Peyer's patch (tissue), 4 donors: Measurements from ENCODE around the gene DDB1. TPM values are rescaled to one million over a fixed set of nuclear protein-coding genes. Genes with fewer than 3 reads are reported as not detected.
A peak's percentile ranks its signal among the peaks of the same experiment; 100 is the strongest.

Experiments
- DNase-seq, 3 donors: peaks; one replicate each; pipeline ENCODE4 v3.0.0-alpha.2; 2017 to 2019
- H3K27ac ChIP-seq, 4 donors: fragments of 200-600 bp; sonication (generic); one replicate each; pipeline ENCODE4 v1.5.1; 2016 to 2019
- H3K27me3 ChIP-seq, 2 donors: fragments of 200-600 bp; sonication (generic); one replicate each; pipeline ENCODE4 v1.5.1; 2019
- H3K36me3 ChIP-seq, 3 donors: fragments of 200-600 bp; sonication (generic); one replicate each; pipeline ENCODE4 v1.5.1; 2016 to 2019
- H3K4me1 ChIP-seq, 4 donors: fragments of 200-600 bp; sonication (generic); one replicate each; pipeline ENCODE4 v1.5.1; 2016 to 2019
- H3K4me3 ChIP-seq, 4 donors: fragments of 200-600 bp; sonication (generic); 1 replicate in 3 of 4; 2 replicates in 1 of 4; pipeline ENCODE4 v1.5.1; 2016 to 2019; ENCODE audit warnings: mild to moderate bottlenecking in 1 of 4
- H3K9me3 ChIP-seq, 4 donors: fragments of 200-600 bp; sonication (generic); one replicate each; pipeline ENCODE4 v1.5.1; 2016 to 2019; ENCODE audit warnings: mild to moderate bottlenecking in 1 of 4
- CTCF ChIP-seq, 6 experiments: fragments of 450-650 bp in 4 of 6; fragments of 200-600 bp in 2 of 6; sonication (generic) in 1 of 6; IDR thresholded peaks; one replicate each; pipeline ENCODE4 v1.5.1; 2017 to 2019; ENCODE audit warnings: antibody characterized with exemption in 6 of 6, mild to moderate bottlenecking in 3 of 6, moderate library complexity in 1 of 6
- POLR2A ChIP-seq, 2 donors: fragments of 450-650 bp; IDR thresholded peaks; one replicate each; pipeline ENCODE4 v1.5.1; 2017; ENCODE audit warnings: antibody characterized with exemption in 2 of 2, mild to moderate bottlenecking in 2 of 2, moderate library complexity in 2 of 2
- total RNA-seq, 4 donors: library from RNA; depleted of rRNA; stranded (reverse); fragments of >200 nt; gene quantifications; one replicate each; pipeline ENCODE4 v1.1.0, GENCODE V29; 2016

DDB1 gene
- total RNA-seq, 4 donors from 2014 or later, result 76.7 to 168 (median 136) TPM

- H3K9me3 ChIP-seq, result no peaks in the 10 kb centered on the region
- H3K4me1 ChIP-seq, result peaks cover 0 to 28% (median 16%) of the 10 kb centered on the region in 4 donors
- H3K27me3 ChIP-seq, result peaks cover 0 to 12% of the 10 kb centered on the region in 2 donors
- DNase-seq, result peak; percentile 18 to 73 (median 64)
- peaks cover 0 to 12% (median 0%) of the 10 kb centered on the region in 3 donors for H3K36me3 ChIP-seq
- TF ChIP-seq CTCF (IDR thresholded peaks at IDR 0.05) (peak in 2 of 6 experiments; percentile 11 to 14), POLR2A (IDR thresholded peaks at IDR 0.05) (no peak)
- peak within 1 kb of the TSS; percentile 40 to 66 (median 60) for H3K4me3 ChIP-seq
- H3K27ac ChIP-seq, result peak within 1 kb of the TSS in 1 of 4 donors; percentile 5
Observed at GRCh38 chr11:61294717-61295595, 37.9 kb downstream of the DDB1 start, which contains the start of gene VWCE. Gene VWCE (minus strand): TSS chr11:61295316. CDS start chr11:61295037, 279 bp downstream.

GRCh38 chr11:61293867-61294716 is 38.8 kb downstream of the DDB1 start:
- TF ChIP-seq CTCF (IDR thresholded peaks at IDR 0.05) (no peak), POLR2A (IDR thresholded peaks at IDR 0.05) (no peak)
- Histone ChIP-seq H3K4me1 (peaks cover 0 to 28% (median 16%) of the 10 kb centered on the region in 4 donors), H3K9me3 (no peaks in the 10 kb centered on the region), H3K4me3 (peak overlapping the region; percentile 40 to 66 (median 60)), H3K27me3 (peaks cover 0 to 12% of the 10 kb centered on the region in 2 donors), H3K27ac (no peak overlapping the region), H3K36me3 (peaks cover 0 to 3% (median 0%) of the 10 kb centered on the region in 3 donors)
- DNase-seq, result no peak

GRCh38 chr11:61292356-61292755 is 40.5 kb downstream of the DDB1 start:
- H3K27me3 ChIP-seq, result peaks cover 0 to 12% of the 10 kb centered on the region in 2 donors
- H3K4me3 ChIP-seq, result no peak overlapping the region
- no peak for DNase-seq
- no peak for TF ChIP-seq CTCF (IDR thresholded peaks at IDR 0.05)
- no peak for TF ChIP-seq POLR2A (IDR thresholded peaks at IDR 0.05)
- no peaks in the 10 kb centered on the region for H3K36me3 ChIP-seq
- no peak overlapping the region for H3K27ac ChIP-seq
- H3K9me3 ChIP-seq, result no peaks in the 10 kb centered on the region
- H3K4me1 ChIP-seq, result peaks cover 0 to 25% (median 16%) of the 10 kb centered on the region in 4 donors

GRCh38 chr11:61290905-61291690 is 41.8 kb downstream of the DDB1 start:
- H3K36me3 ChIP-seq, result no peaks in the 10 kb centered on the region
- H3K27me3 ChIP-seq, result peaks cover 0 to 12% of the 10 kb centered on the region in 2 donors
- no peak overlapping the region for H3K27ac ChIP-seq
- H3K4me1 ChIP-seq, result peaks cover 0 to 25% (median 16%) of the 10 kb centered on the region in 4 donors
- H3K9me3 ChIP-seq, result no peaks in the 10 kb centered on the region
- no peak for TF ChIP-seq POLR2A (IDR thresholded peaks at IDR 0.05)
- no peak for TF ChIP-seq CTCF (IDR thresholded peaks at IDR 0.05)
- no peak for DNase-seq
- H3K4me3 ChIP-seq, result no peak overlapping the region
